Epithelial cell of esophagus (primary cell): ENCODE measurements around the gene IRF2BP1.
"Not testable (repeated sequence)": the region's sequence is repeated elsewhere in the genome, so short reads cannot be mapped to it uniquely, and the experiment has no call there.

Experiments used
- DNase-seq: peaks from one replicate; pipeline ENCODE4 v3.0.0; 2010; ENCODE audit warnings: low read depth
- H3K4me3 ChIP-seq: 2 replicates; pipeline ENCODE4 v1.5.1; 2011; ENCODE audit warnings: mild to moderate bottlenecking, low read length, control low read depth
- TF ChIP-seq, protein P1 (sequence below): IDR thresholded peaks from 2 replicates; pipeline ENCODE4 v1.5.1; 2011; ENCODE audit warnings: low read depth, mild to moderate bottlenecking, low read length, control low read depth, inconsistent platforms; ENCODE audit not compliant: insufficient read depth; ENCODE audit errors: missing control alignments

Gene IRF2BP1

GRCh38 chr19:45901912-45902650 lies 16.1 kb upstream of the IRF2BP1 start, which contains the start of gene MYPOP:
Gene MYPOP (minus strand): TSS chr19:45902613. CDS start chr19:45901773, 840 bp downstream.
- TF ChIP-seq, protein P1, sequence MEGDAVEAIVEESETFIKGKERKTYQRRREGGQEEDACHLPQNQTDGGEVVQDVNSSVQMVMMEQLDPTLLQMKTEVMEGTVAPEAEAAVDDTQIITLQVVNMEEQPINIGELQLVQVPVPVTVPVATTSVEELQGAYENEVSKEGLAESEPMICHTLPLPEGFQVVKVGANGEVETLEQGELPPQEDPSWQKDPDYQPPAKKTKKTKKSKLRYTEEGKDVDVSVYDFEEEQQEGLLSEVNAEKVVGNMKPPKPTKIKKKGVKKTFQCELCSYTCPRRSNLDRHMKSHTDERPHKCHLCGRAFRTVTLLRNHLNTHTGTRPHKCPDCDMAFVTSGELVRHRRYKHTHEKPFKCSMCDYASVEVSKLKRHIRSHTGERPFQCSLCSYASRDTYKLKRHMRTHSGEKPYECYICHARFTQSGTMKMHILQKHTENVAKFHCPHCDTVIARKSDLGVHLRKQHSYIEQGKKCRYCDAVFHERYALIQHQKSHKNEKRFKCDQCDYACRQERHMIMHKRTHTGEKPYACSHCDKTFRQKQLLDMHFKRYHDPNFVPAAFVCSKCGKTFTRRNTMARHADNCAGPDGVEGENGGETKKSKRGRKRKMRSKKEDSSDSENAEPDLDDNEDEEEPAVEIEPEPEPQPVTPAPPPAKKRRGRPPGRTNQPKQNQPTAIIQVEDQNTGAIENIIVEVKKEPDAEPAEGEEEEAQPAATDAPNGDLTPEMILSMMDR: no peak
- DNase-seq: no peak
- peak within 1 kb of the TSS; percentile 93 for H3K4me3 ChIP-seq

DNA sequence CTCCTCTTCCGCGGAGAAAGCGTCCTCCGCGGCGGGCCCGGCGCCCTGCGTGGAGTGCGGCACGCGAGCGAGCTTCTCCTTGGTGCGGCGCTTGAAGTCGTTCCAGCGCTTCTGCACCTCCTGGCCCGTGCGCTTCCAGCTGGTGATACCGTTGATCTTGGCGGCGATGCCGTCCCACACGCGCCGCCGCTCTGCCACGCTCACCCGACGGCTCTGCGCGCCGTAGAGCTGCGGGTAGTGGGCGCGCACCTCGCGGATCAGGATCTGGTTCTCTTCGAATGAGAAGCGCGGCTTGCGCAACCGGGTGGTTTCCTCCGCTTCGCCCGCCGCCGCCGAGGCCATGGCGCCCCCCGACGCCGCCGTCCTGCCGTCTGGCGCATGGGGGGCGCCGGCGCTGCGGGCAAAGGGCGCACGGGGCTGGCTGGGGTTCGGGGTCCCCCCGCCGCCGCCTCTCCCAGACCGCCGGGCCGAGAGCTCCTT lies 15.5 kb upstream of the IRF2BP1 start:
- peak overlapping the region; percentile 93 for H3K4me3 ChIP-seq
- TF ChIP-seq, protein P1: no peak
- peak; percentile 52 for DNase-seq

GRCh38 chr19:45900738-45901431 lies 14.9 kb upstream of the IRF2BP1 start:
- peak; percentile 37 for DNase-seq
- peak overlapping the region; percentile 93 for H3K4me3 ChIP-seq
- TF ChIP-seq, protein P1: no peak

GRCh38 chr19:45899919-45900589 lies 14.1 kb upstream of the IRF2BP1 start:
- no peak for DNase-seq
- no peak overlapping the region for H3K4me3 ChIP-seq
- TF ChIP-seq, protein P1: no peak

DNA sequence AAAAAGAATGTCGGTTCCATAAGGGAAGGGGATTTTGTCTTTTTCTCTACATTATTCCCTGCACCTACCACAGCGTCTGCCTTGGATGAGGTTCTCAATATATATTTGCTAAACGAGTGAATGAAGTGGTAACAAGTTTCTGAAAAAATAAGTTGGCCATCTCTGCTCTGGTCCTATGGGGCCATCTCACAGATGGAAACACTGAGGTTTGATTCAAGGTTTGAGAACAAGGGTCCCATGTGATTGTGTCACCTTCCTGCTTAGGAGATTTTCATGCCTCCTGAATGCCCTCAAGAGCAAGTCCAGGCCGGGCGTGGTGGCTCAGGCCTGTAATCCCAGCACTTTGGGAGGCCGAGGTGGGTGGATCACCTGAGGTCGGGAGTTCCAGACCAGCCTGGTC lies 13.3 kb upstream of the IRF2BP1 start:
- DNase-seq: no peak
- TF ChIP-seq, protein P1: no peak
- H3K4me3 ChIP-seq: no peak overlapping the region

DNA sequence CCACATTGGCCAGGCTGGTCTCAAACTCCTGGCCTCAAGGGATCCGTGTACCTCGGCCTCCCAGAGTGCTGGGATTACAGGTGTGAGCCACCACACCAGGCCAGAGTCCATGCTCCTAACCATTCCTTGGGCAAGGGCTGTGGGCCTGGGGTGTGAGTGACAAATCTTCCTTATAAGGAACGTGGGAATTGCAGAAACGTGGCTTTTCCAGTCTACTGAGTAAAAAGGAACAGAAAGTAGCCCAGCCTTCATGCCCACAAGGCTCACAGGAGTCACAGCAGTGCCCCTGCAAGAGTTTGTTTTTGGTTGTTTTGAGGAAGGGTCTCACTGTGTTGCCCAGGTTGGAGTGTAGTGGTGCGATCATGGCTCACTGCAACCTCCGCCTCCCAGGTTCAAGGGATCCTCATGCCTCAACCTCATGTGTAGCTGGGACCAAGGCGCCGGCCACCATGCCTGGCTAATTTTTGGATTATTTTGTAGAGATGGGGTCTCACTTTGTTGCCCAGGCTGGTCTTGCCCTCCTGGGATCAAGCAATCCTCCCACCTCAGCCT lies 11.4 kb upstream of the IRF2BP1 start:
- TF ChIP-seq, protein P1: no peak
- no peak for DNase-seq
- H3K4me3 ChIP-seq: no peak overlapping the region

DNA sequence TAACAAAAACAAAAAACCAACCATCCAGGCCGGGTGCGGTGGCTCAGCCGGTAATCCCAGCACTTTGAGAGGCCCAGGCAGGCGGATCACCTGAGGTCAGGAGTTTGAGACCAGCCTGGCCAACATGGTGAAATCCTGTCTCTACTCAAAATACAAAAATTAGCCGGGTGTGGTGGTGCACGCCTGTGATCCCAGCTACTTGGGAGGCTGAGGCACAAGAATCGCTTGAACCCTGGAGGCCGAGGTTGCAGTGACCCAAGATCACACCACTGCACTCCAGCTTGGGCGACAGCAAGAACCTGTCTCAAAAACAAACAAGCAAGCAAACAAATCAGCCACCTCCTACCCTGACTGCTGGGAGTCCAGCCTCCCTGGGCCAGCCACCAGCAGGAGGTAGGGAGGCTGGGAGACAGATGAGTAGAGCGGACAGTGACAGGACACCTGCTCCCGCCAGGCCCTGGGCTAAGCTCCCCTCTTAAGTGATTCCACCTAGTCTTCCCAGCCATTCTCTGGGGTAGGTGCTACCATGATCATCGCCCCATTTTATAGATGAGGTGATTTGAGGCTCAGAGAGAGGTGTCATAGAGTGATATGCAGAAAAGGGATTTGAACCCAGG lies 10.2 kb upstream of the IRF2BP1 start:
- DNase-seq, H3K4me3 ChIP-seq: not testable (repeated sequence)
